GM18858 (cell line): ENCODE measurements around the gene PRH2.

Experiments
- ATAC-seq: cut with Tn5 transposase; IDR thresholded peaks from one replicate; pipeline ENCODE4 v1.9.1; 2021; ENCODE audit not compliant: unreplicated experiment

The PRH2 gene

GRCh38 chr12:10959804-10960203, 30.8 kb downstream of the PRH2 start:
- no peak for ATAC-seq

GRCh38 chr12:10960211-10960610, 31.2 kb downstream of the PRH2 start:
- ATAC-seq: no peak

- ATAC-seq: no peak
These were observed 36.4 kb downstream of the PRH2 start for GRCh38 chr12:10965476-10965875.

GRCh38 chr12:10966314-10966713, 37.3 kb downstream of the PRH2 start:
- no peak for ATAC-seq

GRCh38 chr12:10967409-10967808, 38.4 kb downstream of the PRH2 start:
- ATAC-seq: no peak

- ATAC-seq: no peak
These were observed 39.9 kb downstream of the PRH2 start for GRCh38 chr12:10968765-10969456.

- ATAC-seq: no peak
These were observed 45.9 kb downstream of the PRH2 start for GRCh38 chr12:10974965-10975364.

- ATAC-seq: no peak
These were observed 53.2 kb downstream of the PRH2 start for GRCh38 chr12:10982244-10982643.
